H1 (cell line): ENCODE measurements around the gene OSBP2. TPM values are rescaled to one million over a fixed set of nuclear protein-coding genes. Genes with fewer than 3 reads are reported as not detected.

Experiments used
- CTCF ChIA-PET: fragments of 300-600 bp; sonication (Branson Sonifier 250); formaldehyde crosslinking; loops from one replicate; lab custom pipeline; 2021; ENCODE audit not compliant: partially characterized antibody; lab: Charles Lee
- POLR2A ChIA-PET: fragments of 300-600 bp; sonication (Branson Sonifier 250); formaldehyde crosslinking; loops from one replicate; lab custom pipeline; 2021; ENCODE audit warnings: inconsistent platforms; ENCODE audit not compliant: partially characterized antibody; lab: Charles Lee
- DNase-seq, 2 experiments: peaks; one replicate each; pipeline versions ENCODE4 v3.0.0 to v3.0.0-alpha.2; 2010 to 2022; ENCODE audit warnings: low spot score in 2 of 2, low read depth in 1 of 2, mixed read lengths in 1 of 2
- FAIRE-seq: peaks from 2 replicates; lab custom pipeline; 2011; peaks lifted over from hg19 to GRCh38; lab: Jason Lieb, UNC
- H2AFZ ChIP-seq: 2 replicates; pipeline ENCODE4 v1.8.1; 2012; ENCODE audit warnings: low read length, inconsistent platforms
- H2AK5ac ChIP-seq: 2 replicates; pipeline ENCODE4 v1.6.1; 2013; ENCODE audit warnings: low read depth, low read length
- H2BK120ac ChIP-seq: replicated peaks from 2 replicates; pipeline ENCODE3; 2013; ENCODE audit warnings: low read depth, low read length, inconsistent platforms
- H2BK12ac ChIP-seq: 2 replicates; pipeline ENCODE4 v1.6.1; 2013; ENCODE audit warnings: low read depth, low read length
- H2BK15ac ChIP-seq: 2 replicates; pipeline ENCODE4 v1.6.1; 2013; ENCODE audit warnings: low read length
- H2BK20ac ChIP-seq: 2 replicates; pipeline ENCODE4 v1.6.1; 2013; ENCODE audit warnings: low read length
- H2BK5ac ChIP-seq: 2 replicates; pipeline ENCODE4 v1.6.1; 2013; ENCODE audit warnings: low read depth, low read length
- H3K14ac ChIP-seq: 2 replicates; pipeline ENCODE4 v1.6.1; 2013; ENCODE audit warnings: inconsistent platforms; ENCODE audit not compliant: insufficient read length
- H3K18ac ChIP-seq: 2 replicates; pipeline ENCODE4 v1.6.1; 2013; ENCODE audit warnings: low read length; ENCODE audit errors: extremely low read depth
- H3K23ac ChIP-seq: 2 replicates; pipeline ENCODE4 v1.6.1; 2013; ENCODE audit warnings: inconsistent platforms; ENCODE audit not compliant: insufficient read length
- H3K23me2 ChIP-seq: 2 replicates; pipeline ENCODE4 v1.6.1; 2013; ENCODE audit warnings: low read depth, low read length
- H3K27ac ChIP-seq: 2 replicates; pipeline ENCODE4 v1.6.1; 2011; ENCODE audit warnings: low read depth, low read length, inconsistent platforms
- H3K27me3 ChIP-seq, 4 experiments: replicated peaks in 1 of 4; 1 replicate in 1 of 4; 2 replicates in 3 of 4; pipeline versions ENCODE4 v1.6.1 to v1.8.1; 2011 to 2013; ENCODE audit warnings: low read length in 3 of 4, mild to moderate bottlenecking in 3 of 4, inconsistent platforms in 2 of 4, mixed read lengths in 2 of 4, moderate library complexity in 1 of 4; ENCODE audit not compliant: control insufficient read depth in 3 of 4, insufficient read depth in 3 of 4; ENCODE audit errors: extremely low read depth in 1 of 4
- H3K36me3 ChIP-seq, 4 experiments: 2 replicates each; pipeline versions ENCODE4 v1.6.1 to v1.8.1; 2011 to 2013; ENCODE audit warnings: mild to moderate bottlenecking in 4 of 4, low read length in 3 of 4, moderate library complexity in 2 of 4, control low read depth in 1 of 4, inconsistent platforms in 1 of 4; ENCODE audit not compliant: insufficient read depth in 4 of 4, control insufficient read depth in 2 of 4
- H3K4ac ChIP-seq: replicated peaks from 2 replicates; pipeline ENCODE3; 2013; ENCODE audit warnings: low read length, low read depth, mixed read lengths, inconsistent platforms; ENCODE audit not compliant: insufficient read length
- H3K4me1 ChIP-seq, 4 experiments: replicated peaks in 1 of 4; 1 replicate in 1 of 4; 2 replicates in 3 of 4; pipeline versions ENCODE4 v1.6.1 to v1.8.1; 2011 to 2013; ENCODE audit warnings: low read length in 3 of 4, inconsistent platforms in 2 of 4, mixed read lengths in 1 of 4; ENCODE audit not compliant: insufficient read depth in 4 of 4, control insufficient read depth in 3 of 4
- H3K4me2 ChIP-seq, 2 experiments: 2 replicates each; pipeline versions ENCODE4 v1.6.1 to v1.8.1; 2011 to 2013; ENCODE audit warnings: low read depth in 2 of 2, low read length in 2 of 2, control low read depth in 1 of 2, inconsistent platforms in 1 of 2, mild to moderate bottlenecking in 1 of 2; ENCODE audit not compliant: insufficient read depth in 1 of 2
- H3K4me3 ChIP-seq, 4 experiments: fragments of 200-600, 300-600 bp in 1 of 4; sonication (generic), shearing (Covaris generic), sonication (Bioruptor Twin) in 1 of 4; 2 replicates each; pipeline versions ENCODE4 v1.5.1 to v1.8.1; 2011 to 2016; ENCODE audit warnings: low read length in 4 of 4, low read depth in 3 of 4, control low read depth in 2 of 4, inconsistent platforms in 2 of 4, mild to moderate bottlenecking in 2 of 4, mixed read lengths in 1 of 4, moderate library complexity in 1 of 4; ENCODE audit not compliant: insufficient read depth in 2 of 4; ENCODE audit errors: extremely low read depth in 1 of 4
- H3K56ac ChIP-seq: replicated peaks from 2 replicates; pipeline ENCODE3; 2013; ENCODE audit warnings: low read depth, mild to moderate bottlenecking, mixed read lengths, low read length, inconsistent platforms; ENCODE audit not compliant: insufficient read length
- H3K79me1 ChIP-seq: 2 replicates; pipeline ENCODE4 v1.6.1; 2013; ENCODE audit warnings: low read depth, low read length, control low read depth
- H3K79me2 ChIP-seq, 2 experiments: 2 replicates each; pipeline versions ENCODE4 v1.6.1 to v1.8.1; 2012 to 2013; ENCODE audit warnings: low read length in 2 of 2, mild to moderate bottlenecking in 2 of 2, inconsistent platforms in 1 of 2; ENCODE audit not compliant: insufficient read depth in 2 of 2, control insufficient read depth in 1 of 2
- H3K9ac ChIP-seq, 4 experiments: replicated peaks in 1 of 4; 1 replicate in 1 of 4; 2 replicates in 3 of 4; pipeline versions ENCODE4 v1.6.1 to v1.8.1; 2011 to 2013; ENCODE audit warnings: low read depth in 3 of 4, low read length in 3 of 4, control low read depth in 2 of 4, mild to moderate bottlenecking in 2 of 4, moderate library complexity in 2 of 4, inconsistent platforms in 1 of 4; ENCODE audit errors: extremely low read depth in 1 of 4
- H3K9me3 ChIP-seq, 2 experiments: 2 replicates each; pipeline versions ENCODE4 v1.6.1 to v1.8.1; 2012 to 2013; ENCODE audit warnings: mild to moderate bottlenecking in 2 of 2, moderate library complexity in 2 of 2, control low read depth in 1 of 2, inconsistent platforms in 1 of 2, low read depth in 1 of 2, low read length in 1 of 2, mixed read lengths in 1 of 2; ENCODE audit not compliant: insufficient read depth in 2 of 2
- H4K20me1 ChIP-seq, 2 experiments: replicated peaks in 1 of 2; 2 replicates each; pipeline versions ENCODE3 to v1.8.1; 2011 to 2013; ENCODE audit warnings: inconsistent platforms in 2 of 2, low read length in 2 of 2, mild to moderate bottlenecking in 1 of 2; ENCODE audit not compliant: insufficient read depth in 2 of 2, control insufficient read depth in 1 of 2
- H4K5ac ChIP-seq: 2 replicates; pipeline ENCODE4 v1.6.1; 2013; ENCODE audit warnings: low read length, low read depth, mixed read lengths, inconsistent platforms; ENCODE audit not compliant: insufficient read length
- H4K8ac ChIP-seq: 2 replicates; pipeline ENCODE4 v1.8.0; 2013; ENCODE audit warnings: mild to moderate bottlenecking, moderate library complexity, low read length, inconsistent platforms; ENCODE audit not compliant: insufficient read depth; ENCODE audit errors: extremely low read depth
- H4K91ac ChIP-seq: replicated peaks from 2 replicates; pipeline ENCODE3; 2013; ENCODE audit warnings: low read length, mixed read lengths, inconsistent platforms; ENCODE audit not compliant: insufficient read length
- ASH2L ChIP-seq: fragments of 200-600, 300-600 bp; sonication (generic); IDR thresholded peaks from one replicate; pipeline ENCODE4 v1.7.1; 2017; ENCODE audit warnings: low read length
- ATF2 ChIP-seq: IDR thresholded peaks from 2 replicates; pipeline ENCODE4 v1.6.1; 2012; ENCODE audit warnings: low read length, inconsistent platforms
- ATF3 ChIP-seq: IDR thresholded peaks from 2 replicates; pipeline ENCODE4 v1.6.1; 2011; ENCODE audit warnings: low read depth, mild to moderate bottlenecking, low read length; ENCODE audit not compliant: insufficient read depth
- CBX5 ChIP-seq: fragments of 300-800, 300-1000 bp; sonication (generic); IDR thresholded peaks from 2 replicates; pipeline ENCODE4 v1.7.1; 2016; ENCODE audit warnings: antibody characterized with exemption, low read length, low read depth
- CHD2 ChIP-seq: IDR thresholded peaks from 2 replicates; pipeline ENCODE4 v1.6.1; 2012; ENCODE audit warnings: low read length, improper control_type of control experiment
- JUND ChIP-seq: IDR thresholded peaks from 2 replicates; pipeline ENCODE4 v1.6.1; 2011; ENCODE audit warnings: mild to moderate bottlenecking, improper control_type of control experiment, low read length
- MAFK ChIP-seq: IDR thresholded peaks from 2 replicates; pipeline ENCODE4 v1.6.1; 2012; ENCODE audit warnings: low read depth, mild to moderate bottlenecking, improper control_type of control experiment, low read length
- RAD21 ChIP-seq, 2 experiments: IDR thresholded peaks in 1 of 2; conservative IDR thresholded peaks in 1 of 2; 2 replicates each; pipeline ENCODE4 v1.6.1; 2011; ENCODE audit warnings: low read depth in 2 of 2, low read length in 2 of 2, improper control_type of control experiment in 1 of 2, inconsistent platforms in 1 of 2, mild to moderate bottlenecking in 1 of 2, moderate library complexity in 1 of 2
- RNF2 ChIP-seq: fragments of 200-900, 300-1000 bp; sonication (generic); IDR thresholded peaks from 2 replicates; pipeline ENCODE4 v1.7.1; 2016; ENCODE audit warnings: borderline replicate concordance, low read depth, mild to moderate bottlenecking, antibody characterized with exemption, low read length; ENCODE audit not compliant: poor library complexity, severe bottlenecking; ENCODE audit errors: missing control alignments
- TAF1 ChIP-seq: IDR thresholded peaks from 2 replicates; pipeline ENCODE4 v1.6.1; 2011; ENCODE audit warnings: mild to moderate bottlenecking, low read depth, low read length
- TEAD4 ChIP-seq: IDR thresholded peaks from 2 replicates; pipeline ENCODE4 v1.6.1; 2012; ENCODE audit warnings: low read depth, low read length, inconsistent platforms, mixed read lengths
- WGBS, 2 experiments: shearing (Covaris generic) in 1 of 2; methylation state at CpG; one replicate each; pipeline versions ENCODE4 v1.1.6 to v1.1.7; 2013 to 2015; ENCODE audit warnings: low lambda C conversion rate in 2 of 2, mixed read lengths in 2 of 2, inconsistent platforms in 1 of 2, low coverage in 1 of 2, missing lambda C conversion rate in 1 of 2; ENCODE audit not compliant: insufficient replicate concordance in 2 of 2, insufficient coverage in 1 of 2, insufficient read length in 1 of 2; ENCODE audit errors: extremely low coverage in 1 of 2, missing lambda C conversion rate in 1 of 2; 5-methylcytosine and 5-hydroxymethylcytosine counted together
- polyA plus RNA-seq, 7 experiments: library from polyadenylated mRNA; depleted of rRNA in 3 of 7; stranded (reverse) in 5 of 7; unstranded in 2 of 7; fragments of >200 nt in 5 of 7; fragments of 200-250 nt in 2 of 7; gene quantifications; 1 replicate in 5 of 7; 2 replicates in 1 of 7; 4 replicates in 1 of 7; pipeline versions ENCODE4 v1.2.1 to v1.2.3, GENCODE V29; 2011 to 2013; ENCODE audit warnings: missing spikeins in 2 of 7, mixed read lengths in 2 of 7
- total RNA-seq: library from RNA; stranded (reverse); fragmentation: NEBNext Ultra II Directional; extraction: Animal tissue kit (Norgen Biotek cat#: 25700); gene quantifications from 2 replicates; pipeline ENCODE4 v1.2.1, GENCODE V29; 2021

Gene OSBP2
- total and polyA plus RNA-seq, 2 of the 8 experiments (the other 6 are each of a cell fraction or from before 2014, with no cell fraction given), result 3.4 to 3.7 TPM

GRCh38 chr22:30885591-30885990, 190.9 kb downstream of the OSBP2 start:
- no peak overlapping the region for H4K8ac ChIP-seq
- CTCF ChIA-PET, result interaction anchor here (1.1 to 3.5 kb wide), 10 partner anchors 9 to 315 kb away, joined by 3 to 12 read pairs (median 4); no protein-coding TSS in a partner anchor
- POLR2A ChIA-PET, result interaction anchor here (0.7 to 1.2 kb wide), 3 partner anchors 12 to 275 kb away, joined by 3 read pairs; no protein-coding TSS in a partner anchor
- TF ChIP-seq RNF2 (no peak), CHD2 (no peak), JUND (no peak), TEAD4 (no peak), MAFK (no peak), RAD21 (IDR thresholded peaks at IDR 0.05 in 1 of 2, conservative IDR thresholded peaks at IDR 0.05 in 1 of 2; ENCODE audit: low read depth in 2 of 2, low read length in 2 of 2) (no peak), ATF2 (no peak), TAF1 (no peak), ATF3 (no peak), CBX5 (no peak), ASH2L (no peak)

More at GRCh38 chr22:30885591-30885990, 190.9 kb downstream of the OSBP2 start:
- Histone ChIP-seq H3K14ac (no peak overlapping the region), H3K27ac (no peak overlapping the region), H2BK20ac (no peak overlapping the region), H3K4me3 (no peak overlapping the region), H3K79me1 (no peaks in the 10 kb centered on the region), H2BK12ac (no peak overlapping the region), H2AFZ (no peak overlapping the region), H2BK120ac (no peak overlapping the region), H4K20me1 (peaks cover 0 to under 1% of the 10 kb centered on the region in 2 experiments), H3K36me3 (peaks cover 0 to 4% (median 0%) of the 10 kb centered on the region in 4 experiments; a peak in 2 of 8 replicates), H4K91ac (no peak overlapping the region), H3K4ac (no peak overlapping the region), H2BK5ac (no peak overlapping the region), H3K23ac (no peak overlapping the region), H4K5ac (no peak overlapping the region), H2BK15ac (no peak overlapping the region), H3K56ac (no peak overlapping the region), H3K79me2 (no peaks in the 10 kb centered on the region), H3K23me2 (no peaks in the 10 kb centered on the region), H3K4me2 (no peak overlapping the region), H3K18ac (no peak overlapping the region), H2AK5ac (no peak overlapping the region), H3K4me1 (peaks cover 0 to 4% (median 2%) of the 10 kb centered on the region in 4 experiments; a peak in 3 of 7 replicates), H3K9me3 (no peaks in the 10 kb centered on the region), H3K9ac (no peak overlapping the region), H3K27me3 (no peaks in the 10 kb centered on the region)
- FAIRE-seq (no peak), DNase-seq (no peak)
- WGBS, 2 experiments, result 91% methylated on average over 9 of the region's 9 CpGs; no CpG with 5 or more reads in 1 of the 2 experiments
